ENCODE results near the gene ACAP2.

Gene ACAP2

GRCh38 chr3:195249858-195250464 lies 192.9 kb downstream of the ACAP2 start:
- ATAC-seq (ENCODE audit: low read depth) (no peak), DNase-seq (ENCODE audit: low spot score) (no peak)
- no peaks in the 10 kb centered on the region for H3K4me1 ChIP-seq (ENCODE audit: insufficient read depth, poor library complexity, severe bottlenecking)
- H3K36me3 ChIP-seq (ENCODE audit: low read depth) = no peaks in the 10 kb centered on the region
- no peak overlapping the region for H3K27ac ChIP-seq (ENCODE audit: poor library complexity, severe bottlenecking)
- no peaks in the 10 kb centered on the region for H3K9me3 ChIP-seq (ENCODE audit: severe bottlenecking)
- H3K27me3 ChIP-seq (ENCODE audit: insufficient read depth, poor library complexity, severe bottlenecking) = no peaks in the 10 kb centered on the region
- no peak overlapping the region for H3K4me3 ChIP-seq (ENCODE audit: severe bottlenecking)
- TF ChIP-seq CTCF (IDR thresholded peaks at IDR 0.05; ENCODE audit: poor library complexity, severe bottlenecking) = no peak

GRCh38 chr3:195249057-195249770 lies 193.6 kb downstream of the ACAP2 start:
- TF ChIP-seq CTCF (IDR thresholded peaks at IDR 0.05; ENCODE audit: poor library complexity, severe bottlenecking) = no peak
- no peak overlapping the region for H3K4me3 ChIP-seq (ENCODE audit: severe bottlenecking)
- H3K27me3 ChIP-seq (ENCODE audit: insufficient read depth, poor library complexity, severe bottlenecking) = no peaks in the 10 kb centered on the region
- no peak overlapping the region for H3K27ac ChIP-seq (ENCODE audit: poor library complexity, severe bottlenecking)
- no peaks in the 10 kb centered on the region for H3K4me1 ChIP-seq (ENCODE audit: insufficient read depth, poor library complexity, severe bottlenecking)
- no peaks in the 10 kb centered on the region for H3K9me3 ChIP-seq (ENCODE audit: severe bottlenecking)
- DNase-seq (ENCODE audit: low spot score) (no peak), ATAC-seq (ENCODE audit: low read depth) (no peak)
- H3K36me3 ChIP-seq (ENCODE audit: low read depth) = no peaks in the 10 kb centered on the region

GRCh38 chr3:195248281-195248680 lies 194.5 kb downstream of the ACAP2 start:
- no peak for TF ChIP-seq CTCF (IDR thresholded peaks at IDR 0.05; ENCODE audit: poor library complexity, severe bottlenecking)
- Histone ChIP-seq H3K27me3 (ENCODE audit: insufficient read depth, poor library complexity, severe bottlenecking) (no peaks in the 10 kb centered on the region), H3K9me3 (ENCODE audit: severe bottlenecking) (no peaks in the 10 kb centered on the region), H3K4me1 (ENCODE audit: insufficient read depth, poor library complexity, severe bottlenecking) (no peaks in the 10 kb centered on the region), H3K27ac (ENCODE audit: poor library complexity, severe bottlenecking) (no peak overlapping the region), H3K36me3 (ENCODE audit: low read depth) (no peaks in the 10 kb centered on the region), H3K4me3 (ENCODE audit: severe bottlenecking) (no peak overlapping the region)
- DNase-seq (ENCODE audit: low spot score) (no peak), ATAC-seq (ENCODE audit: low read depth) (no peak)

- Histone ChIP-seq H3K4me1 (ENCODE audit: insufficient read depth, poor library complexity, severe bottlenecking) (no peaks in the 10 kb centered on the region), H3K36me3 (ENCODE audit: low read depth) (no peaks in the 10 kb centered on the region), H3K9me3 (ENCODE audit: severe bottlenecking) (no peaks in the 10 kb centered on the region), H3K4me3 (ENCODE audit: severe bottlenecking) (no peak overlapping the region), H3K27ac (ENCODE audit: poor library complexity, severe bottlenecking) (no peak overlapping the region), H3K27me3 (ENCODE audit: insufficient read depth, poor library complexity, severe bottlenecking) (no peaks in the 10 kb centered on the region)
- DNase-seq (ENCODE audit: low spot score) (no peak), ATAC-seq (ENCODE audit: low read depth) (no peak)
- TF ChIP-seq CTCF (IDR thresholded peaks at IDR 0.05; ENCODE audit: poor library complexity, severe bottlenecking) = no peak
Measured at GRCh38 chr3:195247863-195248189, 195.0 kb downstream of the ACAP2 start.

Measured in RWPE2 (cell line).